ENCODE results near the gene CTU2.

Gene CTU2

GRCh38 chr16:88677721-88678120, 28.6 kb upstream of the CTU2 start:
- no peak for TF ChIP-seq CTCF (IDR thresholded peaks at IDR 0.05)
- no peak overlapping the region for H3K4me3 Mint-ChIP-seq
- H3K36me3 Mint-ChIP-seq (ENCODE audit: low read depth) = no peaks in the 10 kb centered on the region
- peaks cover 12% of the 10 kb centered on the region for H3K27me3 Mint-ChIP-seq (ENCODE audit: low read depth, poor library complexity)
- peaks cover 5% of the 10 kb centered on the region for H3K4me1 Mint-ChIP-seq
- no peak for DNase-seq
- H3K9me3 Mint-ChIP-seq = no peaks in the 10 kb centered on the region
- H3K27ac Mint-ChIP-seq = no peak overlapping the region

DNA sequence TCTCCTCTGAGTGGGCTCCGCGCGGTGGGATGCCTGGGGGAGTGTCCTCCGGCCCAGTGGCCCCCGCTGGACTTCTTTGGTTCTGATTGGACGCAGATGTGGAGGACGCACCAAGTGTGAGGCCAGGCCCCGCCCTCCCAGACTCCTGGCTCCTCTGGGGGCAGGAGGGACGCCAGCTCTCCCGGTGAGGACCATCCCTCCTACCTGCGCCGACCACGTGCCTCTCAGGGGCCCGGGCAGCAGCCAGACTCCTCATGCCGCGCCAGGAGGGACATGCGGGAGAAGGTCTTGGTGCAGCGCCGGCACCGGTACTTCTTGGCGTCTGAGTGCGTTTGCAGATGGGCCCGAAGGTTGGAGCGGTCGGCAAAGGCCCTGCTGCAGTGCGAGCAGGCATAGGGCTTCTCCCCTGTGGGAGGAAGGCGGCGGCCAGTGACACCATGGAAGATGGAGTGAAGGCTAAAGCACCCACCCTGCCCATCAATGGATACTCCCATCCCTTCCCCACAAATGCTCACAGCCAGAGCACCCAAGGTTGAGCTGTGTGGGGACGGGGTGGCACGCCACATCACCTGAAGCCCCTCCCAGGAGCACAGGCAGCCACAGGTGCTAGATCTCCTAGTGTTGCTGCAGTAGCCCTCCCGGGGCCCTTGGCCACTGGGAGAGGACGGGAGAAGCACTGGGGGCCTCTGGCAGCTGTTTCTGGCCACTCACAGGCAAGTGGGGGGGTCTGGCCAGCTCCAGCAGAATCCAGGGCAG, 27.9 kb upstream of the CTU2 start:
- Mint-ChIP-seq H3K4me3 (no peak overlapping the region), H3K9me3 (no peaks in the 10 kb centered on the region), H3K4me1 (peaks cover 5% of the 10 kb centered on the region), H3K36me3 (ENCODE audit: low read depth) (no peaks in the 10 kb centered on the region), H3K27ac (no peak overlapping the region), H3K27me3 (ENCODE audit: low read depth, poor library complexity) (peaks cover 16% of the 10 kb centered on the region)
- DNase-seq = no peak
- TF ChIP-seq CTCF (IDR thresholded peaks at IDR 0.05) = no peak

DNA sequence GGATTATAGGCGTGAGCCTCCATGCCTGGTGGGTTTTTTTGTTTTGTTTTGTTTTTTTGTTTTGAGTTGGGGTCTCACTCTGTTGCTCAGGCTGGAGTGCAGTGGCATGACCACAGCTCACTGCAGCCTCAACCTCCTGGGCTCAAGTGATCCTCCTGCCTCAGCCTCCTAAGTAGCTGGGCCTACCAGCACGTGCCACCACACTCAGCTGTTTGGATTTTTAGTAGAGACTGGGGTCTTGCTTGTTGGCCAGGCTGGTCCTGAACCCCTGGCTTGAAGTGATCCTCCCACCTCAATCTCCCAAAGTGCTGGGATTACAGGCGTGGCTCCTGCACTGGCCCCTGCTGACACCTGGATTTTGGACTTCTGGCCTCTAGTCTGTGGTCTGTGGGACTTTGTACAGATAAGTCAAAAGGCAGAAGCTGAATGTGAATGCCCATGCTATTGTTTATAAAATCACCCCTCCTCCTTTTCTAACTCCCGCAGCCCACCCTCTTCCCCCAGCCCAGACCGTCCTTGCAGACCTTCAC, 25.7 kb upstream of the CTU2 start:
- TF ChIP-seq CTCF (IDR thresholded peaks at IDR 0.05) = no peak
- Mint-ChIP-seq H3K9me3 (no peaks in the 10 kb centered on the region), H3K27me3 (ENCODE audit: low read depth, poor library complexity) (peaks cover 38% of the 10 kb centered on the region), H3K4me1 (peaks cover 18% of the 10 kb centered on the region), H3K36me3 (ENCODE audit: low read depth) (no peaks in the 10 kb centered on the region), H3K27ac (no peak overlapping the region), H3K4me3 (no peak overlapping the region)
- DNase-seq = no peak

GRCh38 chr16:88681084-88681680, 25.1 kb upstream of the CTU2 start:
- Mint-ChIP-seq H3K27ac (no peak overlapping the region), H3K36me3 (ENCODE audit: low read depth) (no peaks in the 10 kb centered on the region), H3K4me3 (no peak overlapping the region), H3K4me1 (peaks cover 18% of the 10 kb centered on the region), H3K9me3 (no peaks in the 10 kb centered on the region), H3K27me3 (ENCODE audit: low read depth, poor library complexity) (peaks cover 43% of the 10 kb centered on the region)
- TF ChIP-seq CTCF (IDR thresholded peaks at IDR 0.05) = peak; percentile 17
- DNase-seq = no peak

GRCh38 chr16:88681709-88682451, 24.4 kb upstream of the CTU2 start:
- no peak overlapping the region for H3K4me3 Mint-ChIP-seq
- H3K4me1 Mint-ChIP-seq = peaks cover 18% of the 10 kb centered on the region
- DNase-seq = no peak
- no peak overlapping the region for H3K27ac Mint-ChIP-seq
- no peaks in the 10 kb centered on the region for H3K9me3 Mint-ChIP-seq
- peaks cover 47% of the 10 kb centered on the region for H3K27me3 Mint-ChIP-seq (ENCODE audit: low read depth, poor library complexity)
- H3K36me3 Mint-ChIP-seq (ENCODE audit: low read depth) = no peaks in the 10 kb centered on the region
- no peak for TF ChIP-seq CTCF (IDR thresholded peaks at IDR 0.05)
